Brain microvascular endothelial cell (primary cell): ENCODE measurements around the gene BIN2.
"Not testable (repeated sequence)": the region's sequence is repeated elsewhere in the genome, so short reads cannot be mapped to it uniquely, and the experiment has no call there.

ENCODE experiments used
- DNase-seq: peaks from one replicate; pipeline ENCODE4 v3.0.0-alpha.2; 2020
- H3K27ac ChIP-seq: fragments of 250-450 bp; sonication (Bioruptor Pico); 2 replicates; pipeline ENCODE4 v1.5.1; 2020; ENCODE audit warnings: mild to moderate bottlenecking, moderate library complexity
- H3K27me3 ChIP-seq: fragments of 250-450 bp; sonication (Bioruptor Pico); replicated peaks from 2 replicates; pipeline ENCODE4 v1.5.1; 2020; ENCODE audit warnings: mild to moderate bottlenecking
- H3K36me3 ChIP-seq: fragments of 250-450 bp; sonication (Bioruptor Pico); replicated peaks from 2 replicates; pipeline ENCODE4 v1.5.1; 2020; ENCODE audit warnings: mild to moderate bottlenecking
- H3K4me3 ChIP-seq: 2 replicates; pipeline ENCODE4 v1.5.1; 2011; ENCODE audit warnings: low read depth, mild to moderate bottlenecking, control low read depth, low read length, moderate library complexity
- CTCF ChIP-seq: IDR thresholded peaks from 2 replicates; pipeline ENCODE4 v1.5.1; 2011; ENCODE audit warnings: low read depth, mild to moderate bottlenecking, moderate library complexity, low read length, control low read depth, inconsistent platforms; ENCODE audit errors: missing control alignments
- in situ Hi-C: cut with HindIII; loops from 2 replicates; pipeline ENCODE4 v1.10.0; 2017; ENCODE audit warnings: low sequenced_read_pairs, low pct_ligation_motif_present

The BIN2 gene

DNA sequence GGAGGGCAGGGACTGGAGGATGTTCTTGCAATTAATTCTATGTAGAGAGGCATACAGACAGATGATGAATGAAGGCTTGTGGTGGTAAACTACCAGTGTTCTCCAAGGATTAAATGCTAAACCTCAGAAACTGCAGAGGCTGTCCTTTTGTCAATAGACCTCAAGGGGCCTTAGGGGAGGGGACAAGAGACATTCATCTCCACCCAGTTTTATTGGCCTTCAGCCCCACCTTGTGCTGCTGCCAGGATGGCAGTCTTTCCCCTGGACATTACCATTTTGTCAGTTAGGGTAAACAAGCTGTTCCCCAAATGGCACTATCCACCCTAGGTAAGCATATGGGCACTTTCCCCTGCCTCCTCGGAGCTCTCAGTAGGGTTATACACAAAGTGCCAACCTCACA, 48.9 kb downstream of the BIN2 start:
- no peak for TF ChIP-seq CTCF
- no peaks in the 10 kb centered on the region for H3K27me3 ChIP-seq
- in situ Hi-C loops: no loop called here
- H3K4me3 ChIP-seq: no peak overlapping the region
- no peak for DNase-seq
- H3K27ac ChIP-seq: no peak overlapping the region
- H3K36me3 ChIP-seq: no peaks in the 10 kb centered on the region

- H3K36me3 ChIP-seq, H3K4me3 ChIP-seq, in situ Hi-C loops: not testable (repeated sequence)
Measured at GRCh38 chr12:51272810-51273209, 51.2 kb downstream of the BIN2 start.

DNA sequence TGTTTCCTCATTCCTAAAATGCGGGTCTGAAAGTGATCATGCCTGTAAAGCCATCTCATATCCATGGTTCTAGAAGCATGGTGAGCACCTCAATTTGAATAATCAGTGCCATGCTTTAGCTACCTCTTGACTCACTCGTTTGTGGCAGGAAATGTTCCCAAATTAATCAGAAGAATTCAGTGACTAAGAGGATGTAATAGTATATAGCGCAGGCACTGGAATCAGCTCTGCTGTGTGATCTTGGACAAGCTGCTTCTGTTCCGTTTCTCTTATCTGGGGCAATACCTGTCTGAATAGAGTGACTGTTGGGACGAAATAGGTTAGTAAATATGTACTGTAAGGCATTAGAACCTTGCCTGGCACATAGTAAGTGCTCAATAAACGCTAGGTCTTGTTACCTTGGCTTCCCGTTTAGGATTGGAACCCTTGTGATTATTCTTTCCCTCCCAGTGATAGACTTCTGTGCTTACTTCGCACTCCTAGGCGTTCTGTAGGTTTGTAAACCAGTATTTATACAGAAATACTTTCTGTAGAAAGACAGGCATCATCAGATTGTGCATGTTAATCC, 52.9 kb downstream of the BIN2 start:
- no peak for TF ChIP-seq CTCF
- in situ Hi-C loops: no loop called here
- no peaks in the 10 kb centered on the region for H3K36me3 ChIP-seq
- H3K27me3 ChIP-seq: no peaks in the 10 kb centered on the region
- H3K27ac ChIP-seq: peak overlapping the region; percentile 58
- H3K4me3 ChIP-seq: peak overlapping the region; percentile 75
- peak; percentile 68 for DNase-seq

More at GRCh38 chr12:51272810-51273209, 51.2 kb downstream of the BIN2 start:
- H3K27ac ChIP-seq, H3K27me3 ChIP-seq, DNase-seq: not testable (repeated sequence)

- H3K36me3 ChIP-seq: no peaks in the 10 kb centered on the region
- peak within 1 kb of the TSS; percentile 75 for H3K4me3 ChIP-seq
- in situ Hi-C loops: no loop called here
- peak; percentile 22 for DNase-seq
- peak within 1 kb of the TSS; percentile 58 for H3K27ac ChIP-seq
- TF ChIP-seq CTCF: no peak
- no peaks in the 10 kb centered on the region for H3K27me3 ChIP-seq
Measured at GRCh38 chr12:51270067-51270950, 53.7 kb downstream of the BIN2 start, which contains the start of gene SMAGP. SMAGP (minus strand) TSS chr12:51270415; CDS start chr12:51269278, 1,137 bp downstream.

- in situ Hi-C loops: no loop called here
- peak overlapping the region; percentile 7 for H3K27ac ChIP-seq
- no peaks in the 10 kb centered on the region for H3K36me3 ChIP-seq
Measured at GRCh38 chr12:51269174-51270066, 54.6 kb downstream of the BIN2 start.

More at GRCh38 chr12:51269174-51270066, 54.6 kb downstream of the BIN2 start:
- H3K4me3 ChIP-seq: peak overlapping the region; percentile 75
- no peak for DNase-seq
- H3K27me3 ChIP-seq: no peaks in the 10 kb centered on the region
- TF ChIP-seq CTCF: peak; percentile 24
